ENCODE measurements around the gene CACNA2D2.

CACNA2D2 gene

DNA sequence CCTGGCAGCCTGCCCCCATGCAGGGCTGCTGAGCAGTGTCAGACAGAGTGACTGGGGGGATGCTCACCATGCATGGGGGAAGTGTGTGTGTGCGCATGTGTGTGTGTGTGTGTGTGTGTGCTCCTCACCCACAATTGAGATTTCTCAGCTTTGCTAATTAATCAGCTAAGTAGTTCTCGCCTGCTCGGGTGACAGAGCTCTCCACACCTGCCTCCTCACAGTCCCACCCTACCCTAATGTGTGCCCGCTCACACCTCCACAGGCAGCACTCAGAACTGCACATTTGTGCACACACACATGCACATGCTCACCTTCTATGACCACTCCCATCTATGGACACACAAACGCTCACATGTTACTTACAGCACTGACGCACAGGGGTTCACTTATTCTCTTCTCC lies 37.3 kb downstream of the CACNA2D2 start:
- no peaks in the 10 kb centered on the region for H3F3A ChIP-seq (ENCODE audit: insufficient read depth, low read length)
- no peak overlapping the region for H3K4me2 ChIP-seq (ENCODE audit: low read depth, low read length)
- H3K79me2 ChIP-seq (ENCODE audit: low read length): no peaks in the 10 kb centered on the region
- H3K9me3 ChIP-seq (replicated peaks; ENCODE audit: insufficient read depth, low read length): no peaks in the 10 kb centered on the region
- DNase-seq: no peak
- H4K20me1 ChIP-seq (ENCODE audit: insufficient read depth, low read length): no peaks in the 10 kb centered on the region
- H3K4me1 ChIP-seq (ENCODE audit: low read length): no peaks in the 10 kb centered on the region
- no peak overlapping the region for H2AFZ ChIP-seq (ENCODE audit: low read length)
- H3K27me3 ChIP-seq (replicated peaks; ENCODE audit: insufficient read depth, low read length): peaks cover 87% of the 10 kb centered on the region
- no peaks in the 10 kb centered on the region for H3K36me3 ChIP-seq (replicated peaks; ENCODE audit: insufficient read depth, low read length)
- H3K9ac ChIP-seq (ENCODE audit: low read length): no peak overlapping the region
- no peak overlapping the region for H3K27ac ChIP-seq (ENCODE audit: low read length)
- TF ChIP-seq, protein P1, sequence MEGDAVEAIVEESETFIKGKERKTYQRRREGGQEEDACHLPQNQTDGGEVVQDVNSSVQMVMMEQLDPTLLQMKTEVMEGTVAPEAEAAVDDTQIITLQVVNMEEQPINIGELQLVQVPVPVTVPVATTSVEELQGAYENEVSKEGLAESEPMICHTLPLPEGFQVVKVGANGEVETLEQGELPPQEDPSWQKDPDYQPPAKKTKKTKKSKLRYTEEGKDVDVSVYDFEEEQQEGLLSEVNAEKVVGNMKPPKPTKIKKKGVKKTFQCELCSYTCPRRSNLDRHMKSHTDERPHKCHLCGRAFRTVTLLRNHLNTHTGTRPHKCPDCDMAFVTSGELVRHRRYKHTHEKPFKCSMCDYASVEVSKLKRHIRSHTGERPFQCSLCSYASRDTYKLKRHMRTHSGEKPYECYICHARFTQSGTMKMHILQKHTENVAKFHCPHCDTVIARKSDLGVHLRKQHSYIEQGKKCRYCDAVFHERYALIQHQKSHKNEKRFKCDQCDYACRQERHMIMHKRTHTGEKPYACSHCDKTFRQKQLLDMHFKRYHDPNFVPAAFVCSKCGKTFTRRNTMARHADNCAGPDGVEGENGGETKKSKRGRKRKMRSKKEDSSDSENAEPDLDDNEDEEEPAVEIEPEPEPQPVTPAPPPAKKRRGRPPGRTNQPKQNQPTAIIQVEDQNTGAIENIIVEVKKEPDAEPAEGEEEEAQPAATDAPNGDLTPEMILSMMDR (IDR thresholded peaks at IDR 0.05; ENCODE audit: low read length): no peak
- TF ChIP-seq EZH2 (optimal IDR thresholded peaks at IDR 0.05; ENCODE audit: low read depth, low read length) (no peak), EZH2phosphoT487 (IDR thresholded peaks at IDR 0.05; ENCODE audit: low read length) (no peak)
- H3K4me3 ChIP-seq (ENCODE audit: low read length): no peak overlapping the region
- no peaks in the 10 kb centered on the region for H3K9me2 ChIP-seq (replicated peaks; ENCODE audit: insufficient read depth, low read length)

DNA sequence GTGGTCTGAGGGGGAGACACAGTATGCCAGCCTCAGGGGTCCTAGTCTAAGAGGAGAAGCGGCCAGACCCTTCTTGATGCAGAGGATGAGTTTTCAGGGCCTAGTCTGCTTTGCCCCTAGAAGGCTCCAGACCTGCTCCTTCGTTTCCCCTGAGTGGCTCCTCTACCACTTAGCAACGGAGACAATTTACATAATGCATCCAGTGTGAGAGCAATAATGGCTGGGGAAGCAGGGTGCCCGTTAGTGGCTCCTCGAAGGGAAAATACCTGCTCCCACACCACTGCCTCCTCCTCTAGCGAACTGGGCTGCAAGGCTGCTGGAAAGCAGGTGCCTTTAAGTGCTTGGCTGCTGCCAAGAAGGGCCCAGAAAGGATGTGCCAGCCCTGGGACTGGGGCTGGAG lies 38.9 kb downstream of the CACNA2D2 start:
- no peak overlapping the region for H3K4me3 ChIP-seq (ENCODE audit: low read length)

DNA sequence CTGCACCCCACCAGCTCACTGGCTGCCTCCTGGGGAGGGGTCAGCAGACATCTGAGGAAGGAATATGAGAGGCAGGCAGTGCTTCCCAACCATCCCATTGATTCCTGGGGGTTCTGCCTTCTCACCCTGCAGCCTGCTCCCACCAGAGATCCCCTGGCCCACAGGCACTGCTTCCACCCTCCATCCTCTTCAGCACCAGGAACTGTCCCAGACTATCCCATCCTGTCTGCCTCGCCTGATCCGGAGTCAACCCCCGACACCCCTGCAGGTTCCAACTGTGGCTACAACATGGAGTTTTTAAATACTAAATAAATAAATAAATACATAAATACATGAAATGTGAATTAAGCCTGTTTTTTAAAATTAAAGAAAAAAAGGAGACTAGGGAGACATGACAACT lies 43.6 kb downstream of the CACNA2D2 start:
- no peak overlapping the region for H3K27ac ChIP-seq (ENCODE audit: low read length)
- no peak overlapping the region for H3K4me2 ChIP-seq (ENCODE audit: low read depth, low read length)
- no peak overlapping the region for H3K4me3 ChIP-seq (ENCODE audit: low read length)
- H3K79me2 ChIP-seq (ENCODE audit: low read length): no peaks in the 10 kb centered on the region
- no peak overlapping the region for H2AFZ ChIP-seq (ENCODE audit: low read length)
- H3F3A ChIP-seq (ENCODE audit: insufficient read depth, low read length): no peaks in the 10 kb centered on the region
- H3K9ac ChIP-seq (ENCODE audit: low read length): no peak overlapping the region
- no peak for DNase-seq
- no peaks in the 10 kb centered on the region for H4K20me1 ChIP-seq (ENCODE audit: insufficient read depth, low read length)
- no peak for TF ChIP-seq EZH2phosphoT487 (IDR thresholded peaks at IDR 0.05; ENCODE audit: low read length)
- TF ChIP-seq EZH2 (optimal IDR thresholded peaks at IDR 0.05; ENCODE audit: low read depth, low read length): no peak
- TF ChIP-seq, protein P1 (IDR thresholded peaks at IDR 0.05; ENCODE audit: low read length): no peak
- H3K4me1 ChIP-seq (ENCODE audit: low read length): no peaks in the 10 kb centered on the region
- H3K27me3 ChIP-seq (replicated peaks; ENCODE audit: insufficient read depth, low read length): peaks cover 81% of the 10 kb centered on the region
- H3K9me2 ChIP-seq (replicated peaks; ENCODE audit: insufficient read depth, low read length): no peaks in the 10 kb centered on the region
- H3K9me3 ChIP-seq (replicated peaks; ENCODE audit: insufficient read depth, low read length): no peaks in the 10 kb centered on the region
- H3K36me3 ChIP-seq (replicated peaks; ENCODE audit: insufficient read depth, low read length): no peaks in the 10 kb centered on the region

More for the DNA sequence above, 38.9 kb downstream of the CACNA2D2 start:
- DNase-seq: no peak
- Histone ChIP-seq H3K27me3 (replicated peaks; ENCODE audit: insufficient read depth, low read length) (peaks cover 88% of the 10 kb centered on the region), H3K4me2 (ENCODE audit: low read depth, low read length) (no peak overlapping the region), H3K36me3 (replicated peaks; ENCODE audit: insufficient read depth, low read length) (no peaks in the 10 kb centered on the region), H3K27ac (ENCODE audit: low read length) (no peak overlapping the region), H3K9me2 (replicated peaks; ENCODE audit: insufficient read depth, low read length) (no peaks in the 10 kb centered on the region), H4K20me1 (ENCODE audit: insufficient read depth, low read length) (no peaks in the 10 kb centered on the region), H2AFZ (ENCODE audit: low read length) (no peak overlapping the region), H3K4me1 (ENCODE audit: low read length) (no peaks in the 10 kb centered on the region), H3K79me2 (ENCODE audit: low read length) (no peaks in the 10 kb centered on the region), H3K9me3 (replicated peaks; ENCODE audit: insufficient read depth, low read length) (no peaks in the 10 kb centered on the region), H3F3A (ENCODE audit: insufficient read depth, low read length) (no peaks in the 10 kb centered on the region), H3K9ac (ENCODE audit: low read length) (no peak overlapping the region)
- TF ChIP-seq EZH2 (optimal IDR thresholded peaks at IDR 0.05; ENCODE audit: low read depth, low read length) (no peak), EZH2phosphoT487 (IDR thresholded peaks at IDR 0.05; ENCODE audit: low read length) (no peak)
- TF ChIP-seq, protein P1 (IDR thresholded peaks at IDR 0.05; ENCODE audit: low read length): no peak
